GM18526 (cell line): Measurements from ENCODE around the gene FAAP24.

ENCODE experiments used
- POLR2A ChIP-seq: IDR thresholded peaks from 3 replicates; pipeline ENCODE4 v1.6.1; 2011; ENCODE audit not compliant: insufficient read length; ENCODE audit errors: extremely low read depth

Gene FAAP24

DNA sequence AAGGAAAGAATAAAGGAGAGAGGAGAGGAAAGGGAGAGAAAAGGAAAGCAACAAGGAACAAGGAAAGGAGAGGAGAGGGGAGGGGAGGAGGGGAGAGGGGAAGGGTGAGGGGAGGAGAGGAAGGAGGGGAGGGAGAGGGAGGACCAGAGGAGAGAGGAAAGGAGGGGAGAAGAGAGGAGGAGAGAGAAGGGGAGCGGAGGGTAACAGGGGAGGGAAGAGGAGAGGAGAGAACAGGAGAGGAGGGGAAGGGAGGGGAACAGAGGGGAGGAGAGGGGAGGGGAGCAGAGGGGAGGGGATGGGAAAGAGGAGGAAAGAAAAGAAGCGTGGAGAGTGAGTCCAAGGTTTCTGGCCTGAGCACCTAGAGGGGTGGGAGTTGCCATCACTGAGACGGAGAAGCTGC is 26.7 kb downstream of the FAAP24 start:
- TF ChIP-seq POLR2A = no peak

DNA sequence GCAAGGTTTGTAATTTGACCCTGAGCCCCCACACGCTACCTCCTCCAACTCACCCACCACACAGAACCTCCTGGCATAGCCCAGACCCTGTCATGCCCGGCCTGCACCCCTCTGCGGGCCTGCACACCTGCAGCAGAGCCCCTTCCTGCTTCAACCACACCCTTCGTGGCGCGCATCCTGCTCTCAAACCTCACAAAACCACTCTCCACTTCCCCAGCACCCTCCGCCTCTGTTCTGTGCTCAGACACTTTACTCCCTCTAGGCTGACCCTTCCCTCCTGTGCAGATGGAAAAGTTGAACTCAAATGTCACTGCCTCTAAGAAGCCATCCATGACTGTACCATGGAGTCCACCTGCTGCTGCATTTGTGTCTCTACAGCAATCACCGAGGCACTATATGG is 28.5 kb downstream of the FAAP24 start:
- no peak for TF ChIP-seq POLR2A

DNA sequence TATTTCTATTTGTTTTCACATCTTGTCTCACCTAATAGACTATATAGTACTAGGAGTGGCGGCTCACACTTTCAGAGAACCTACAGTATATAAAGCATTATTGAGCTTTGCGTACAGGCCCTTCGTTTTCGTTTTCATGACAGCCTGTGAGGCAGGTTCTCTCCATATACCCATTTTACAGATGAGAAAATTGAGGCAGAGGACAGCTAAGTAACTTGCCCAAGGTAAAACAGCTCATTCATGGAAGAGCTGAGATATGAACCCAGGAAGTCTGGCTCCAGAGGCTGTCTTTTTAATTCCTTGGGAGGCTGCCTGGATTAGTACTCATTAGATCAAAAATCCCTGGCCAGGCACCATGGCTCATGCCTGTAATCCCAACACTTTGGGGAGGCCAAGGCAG is 28.9 kb downstream of the FAAP24 start:
- TF ChIP-seq POLR2A = no peak

DNA sequence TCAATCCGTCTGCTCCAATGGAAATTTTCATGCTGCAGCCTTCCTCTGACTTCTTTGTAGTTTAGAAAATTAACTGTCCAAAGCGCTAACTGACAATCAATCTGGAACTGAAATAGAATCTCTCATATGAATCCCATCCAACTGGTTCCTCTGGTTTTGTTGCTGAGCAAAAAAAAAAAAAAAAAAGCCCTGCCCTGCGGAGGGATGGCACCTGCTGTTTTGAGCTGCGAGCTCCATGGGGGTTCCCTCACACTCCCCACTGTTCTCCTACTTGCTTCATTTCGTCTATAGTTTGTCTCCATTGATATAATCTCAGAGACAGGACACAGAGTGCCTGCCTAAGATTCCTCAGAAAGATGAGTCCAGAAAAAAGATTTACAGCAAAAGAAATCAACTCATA is 33.4 kb downstream of the FAAP24 start:
- no peak for TF ChIP-seq POLR2A

DNA sequence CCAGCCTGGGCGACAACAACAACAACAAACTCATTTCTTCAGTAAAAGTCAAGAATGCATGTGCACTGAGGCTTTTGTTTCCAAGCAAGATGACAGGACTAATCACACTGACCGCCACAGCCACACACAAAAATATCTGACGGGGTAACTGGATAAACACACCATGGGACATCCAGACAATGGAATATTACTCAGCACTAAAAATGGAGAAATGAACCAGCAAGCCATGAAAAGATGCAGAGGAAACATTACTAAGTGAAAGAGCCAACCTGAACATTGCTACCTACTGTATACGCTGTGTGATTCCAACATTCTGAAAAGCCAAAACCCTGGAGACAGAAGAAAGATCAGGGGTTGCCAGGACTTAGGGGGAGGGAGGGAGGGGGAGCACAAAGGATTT is 36.7 kb downstream of the FAAP24 start:
- no peak for TF ChIP-seq POLR2A

DNA sequence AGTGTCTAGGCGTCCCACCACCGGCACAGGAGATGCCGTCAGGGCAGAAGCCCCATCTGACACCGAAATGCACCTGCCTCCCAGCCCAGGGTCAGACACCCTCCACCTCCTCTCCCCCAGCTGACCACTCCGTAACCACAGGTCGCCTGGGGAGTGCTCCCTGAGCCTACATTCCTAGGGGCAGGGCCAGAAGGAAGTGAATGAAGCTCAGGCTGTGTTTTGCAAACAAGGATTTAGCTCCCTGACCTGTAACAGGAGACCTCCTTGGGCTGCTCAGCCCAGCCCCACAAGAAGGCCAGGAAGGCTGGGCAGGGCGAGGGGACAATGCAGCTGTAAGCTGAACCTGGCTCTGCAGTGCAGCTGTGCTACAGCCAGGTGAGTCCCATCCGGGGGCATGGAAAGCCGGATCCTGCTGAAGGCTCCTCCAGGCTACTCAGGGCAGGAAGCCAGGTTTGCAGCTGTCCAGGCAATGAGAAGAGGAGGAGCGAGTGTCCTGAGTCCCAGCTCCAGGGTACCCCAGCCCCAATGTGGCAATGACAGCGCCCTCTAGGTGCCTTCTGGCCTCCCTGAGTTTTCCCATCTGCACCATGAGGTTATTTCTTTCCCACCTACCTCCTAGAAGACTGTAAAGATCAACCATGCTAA is 50.6 kb downstream of the FAAP24 start:
- TF ChIP-seq POLR2A = no peak

DNA sequence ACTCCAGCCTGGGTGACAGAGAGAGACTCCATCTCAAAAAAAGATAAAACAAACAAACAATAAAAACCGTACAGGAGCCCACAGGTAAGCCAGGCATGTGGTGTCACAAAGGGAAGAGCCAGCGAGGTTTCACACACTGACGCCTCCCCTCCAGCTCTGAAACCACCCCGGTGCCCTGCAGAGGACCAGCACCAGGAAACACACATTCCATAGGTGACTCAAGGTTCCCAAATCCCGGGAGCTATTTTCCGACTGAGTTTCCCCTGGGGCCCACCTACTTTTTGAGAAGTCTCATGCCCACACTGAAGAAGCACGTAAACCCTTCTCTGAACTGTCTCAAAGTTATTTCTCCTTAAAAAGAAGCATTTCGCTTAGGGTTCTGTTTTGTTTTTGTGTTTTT is 52.4 kb downstream of the FAAP24 start:
- no peak for TF ChIP-seq POLR2A
